ENCODE data around the gene CLASP2. TPM values are rescaled to one million over a fixed set of nuclear protein-coding genes. Genes with fewer than 3 reads are reported as not detected.
"Not testable (repeated sequence)": the region's sequence is repeated elsewhere in the genome, so short reads cannot be mapped to it uniquely, and the experiment has no call there.

Gene CLASP2
- polyA plus RNA-seq, 4 donors = 44.6 to 65.9 (median 53.2) TPM

- DNase-seq (ENCODE audit: low read depth in 4 of 4, low spot score in 2 of 4) = no peak
These were observed 257.0 kb downstream of the CLASP2 start for GRCh38 chr3:33461097-33461496.

- DNase-seq (ENCODE audit: low read depth in 4 of 4, low spot score in 2 of 4) = not testable (repeated sequence)
These were observed 258.5 kb downstream of the CLASP2 start for GRCh38 chr3:33459577-33459976.

DNA sequence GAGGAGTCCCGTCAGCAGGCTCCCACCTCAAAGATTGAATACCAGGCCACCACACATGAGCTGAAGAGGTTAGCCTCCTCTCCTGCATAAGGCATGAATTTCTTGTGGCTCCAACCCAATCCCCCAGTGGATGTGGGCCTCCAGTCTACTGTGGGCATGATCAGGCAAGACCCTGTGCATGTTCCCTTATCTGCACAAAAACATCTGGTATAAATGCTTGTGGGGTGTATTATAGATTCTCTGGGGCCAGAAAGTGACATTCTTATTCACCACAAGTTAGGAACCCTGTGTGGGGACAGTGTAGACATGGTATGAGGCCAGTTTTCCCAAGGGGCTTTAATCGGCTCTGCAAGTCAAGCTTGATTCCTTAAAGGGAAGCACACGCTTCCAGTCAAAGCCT lies 259.6 kb downstream of the CLASP2 start:
- DNase-seq (ENCODE audit: low read depth in 4 of 4, low spot score in 2 of 4) = no peak

DNA sequence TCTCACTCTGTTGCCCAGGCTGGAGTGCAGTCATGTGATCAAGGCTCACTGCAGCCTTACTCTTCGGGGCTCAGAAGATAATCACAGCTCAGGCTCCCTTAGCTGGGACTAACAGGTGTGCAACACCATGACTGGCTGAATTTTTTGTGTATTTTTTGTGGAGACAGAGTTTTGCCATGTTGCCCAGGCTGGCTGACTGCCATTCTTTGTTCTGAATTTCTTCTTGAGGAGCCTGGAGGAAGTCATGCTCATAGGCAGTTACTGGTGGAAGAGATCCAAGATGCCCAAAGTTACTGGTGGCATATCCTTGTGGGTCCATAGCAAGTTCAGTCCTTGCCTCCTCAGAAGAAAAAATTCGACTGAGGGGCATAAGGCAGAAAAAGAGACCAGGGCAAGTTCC lies 261.3 kb downstream of the CLASP2 start:
- DNase-seq (ENCODE audit: low read depth in 4 of 4, low spot score in 2 of 4) = no peak

DNA sequence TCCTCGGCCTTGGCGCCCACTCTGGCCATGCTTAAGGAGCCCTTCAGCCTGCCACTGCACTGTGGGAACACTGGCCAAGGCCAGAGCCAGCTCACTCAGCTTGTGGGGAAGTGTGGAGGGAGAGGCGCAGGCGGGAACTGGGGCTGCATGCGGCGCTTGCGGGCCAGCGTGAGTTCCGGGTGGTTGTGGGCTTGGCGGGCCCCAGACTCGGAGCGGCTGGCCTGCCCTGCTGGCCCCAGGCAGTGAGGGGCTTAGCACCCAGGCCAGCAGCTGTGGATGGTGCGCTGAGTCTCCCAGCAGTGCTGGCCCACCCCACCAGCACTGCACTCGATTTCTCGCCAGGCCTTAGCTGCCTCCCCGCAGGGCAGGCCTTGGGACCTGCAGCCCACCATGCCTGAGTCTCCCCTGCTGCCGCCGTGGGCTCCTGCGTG lies 264.7 kb downstream of the CLASP2 start:
- no peak for DNase-seq (ENCODE audit: low read depth in 4 of 4, low spot score in 2 of 4)

- not testable (repeated sequence) for DNase-seq (ENCODE audit: low read depth in 4 of 4, low spot score in 2 of 4)
These were observed 266.1 kb downstream of the CLASP2 start for GRCh38 chr3:33451994-33452393.

DNA sequence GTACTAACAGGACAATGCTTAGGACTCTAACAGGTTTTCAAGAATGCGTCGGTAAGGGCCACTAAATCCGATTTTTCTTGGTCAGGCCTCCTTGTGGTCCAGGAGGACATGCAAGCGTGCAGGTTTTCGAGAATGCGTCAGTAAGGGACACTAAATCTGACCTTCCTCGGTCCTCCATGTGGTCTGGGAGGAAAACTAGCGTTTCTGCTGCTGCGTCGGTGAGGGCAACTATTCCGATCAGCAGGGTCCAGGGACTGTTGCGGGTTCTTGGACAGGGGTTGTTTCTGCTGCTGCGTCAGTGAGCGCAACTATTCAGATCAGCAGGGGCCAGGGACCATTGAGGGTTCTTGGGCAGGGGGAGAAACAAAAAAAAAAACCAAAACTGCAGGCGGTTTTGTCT lies 270.1 kb downstream of the CLASP2 start:
- no peak for DNase-seq (ENCODE audit: low read depth in 4 of 4, low spot score in 2 of 4)

- not testable (repeated sequence) for DNase-seq (ENCODE audit: low read depth in 4 of 4, low spot score in 2 of 4)
These were observed 270.8 kb downstream of the CLASP2 start for GRCh38 chr3:33447256-33447625.

Other genes starting within 250 kb of the CLASP2 start
- 100 to 1,000 TPM; 134 to 181 (median 158) TPM for gene PDCD6IP, start 80.4 kb upstream of the CLASP2 start, polyA plus RNA-seq (ENCODE audit: insufficient read length in 4 of 4)